CD4-positive, alpha-beta T cell (primary cell): ENCODE data around the gene ANLN. TPM values are rescaled to one million over a fixed set of nuclear protein-coding genes. Genes with fewer than 3 reads are reported as not detected.
"Not testable (repeated sequence)": the region's sequence is repeated elsewhere in the genome, so short reads cannot be mapped to it uniquely, and the experiment has no call there.

ENCODE experiments used
- ATAC-seq: fragments of 200-7000 bp; cut with Tn5 transposase; one replicate; pipeline ENCODE4 v1.10.0; 2022; ENCODE audit warnings: mild to moderate bottlenecking; ENCODE audit not compliant: poor library complexity
- CTCF ChIA-PET: fragments of 350-600 bp; sonication (Branson Sonifier 250); formaldehyde crosslinking; loops from one replicate; lab custom pipeline; 2021; ENCODE audit warnings: antibody characterized with exemption, inconsistent platforms; lab: Charles Lee
- POLR2A ChIA-PET: fragments of 350-600 bp; sonication (Branson Sonifier 250); formaldehyde crosslinking; loops from one replicate; lab custom pipeline; 2021; ENCODE audit warnings: antibody characterized with exemption, inconsistent platforms; lab: Charles Lee
- DNase-seq, 14 experiments: peaks; one replicate each; pipeline ENCODE4 v3.0.0-alpha.2; 2013 to 2020; ENCODE audit warnings: mixed read lengths in 2 of 14
- H3K27ac ChIP-seq, 2 donors: one replicate each; pipeline versions ENCODE4 v1.5.1 to v1.7.0; 2013; ENCODE audit warnings: low read length in 2 of 2, low read depth in 1 of 2, mild to moderate bottlenecking in 1 of 2
- H3K27me3 ChIP-seq, 2 experiments: 1 replicate in 1 of 2; 2 replicates in 1 of 2; pipeline versions ENCODE4 v1.6.1 to v1.7.0; 2013; ENCODE audit warnings: low read length in 2 of 2, control low read depth in 1 of 2, mild to moderate bottlenecking in 1 of 2, moderate library complexity in 1 of 2; ENCODE audit not compliant: insufficient read depth in 2 of 2, control insufficient read depth in 1 of 2
- H3K36me3 ChIP-seq: one replicate; pipeline ENCODE4 v1.6.1; 2013; ENCODE audit warnings: low read length, control low read depth; ENCODE audit not compliant: insufficient read depth
- H3K4me1 ChIP-seq: one replicate; pipeline ENCODE4 v1.6.1; 2013; ENCODE audit warnings: low read length, control low read depth; ENCODE audit not compliant: insufficient read depth
- H3K4me3 ChIP-seq: one replicate; pipeline ENCODE4 v1.5.1; 2013; ENCODE audit warnings: mild to moderate bottlenecking, low read length, moderate library complexity
- H3K9me3 ChIP-seq, 2 experiments: 1 replicate in 1 of 2; 2 replicates in 1 of 2; pipeline versions ENCODE4 v1.6.1 to v1.7.0; 2013; ENCODE audit warnings: low read length in 2 of 2, mild to moderate bottlenecking in 2 of 2, control low read depth in 1 of 2, moderate library complexity in 1 of 2; ENCODE audit not compliant: control insufficient read depth in 1 of 2, insufficient read depth in 1 of 2
- H3K27ac Mint-ChIP-seq: one replicate; pipeline ENCODE4 v1.8.0; 2020; ENCODE audit warnings: mixed read lengths
- H3K27me3 Mint-ChIP-seq: one replicate; pipeline ENCODE4 v1.8.0; 2021; ENCODE audit warnings: mixed read lengths
- H3K36me3 Mint-ChIP-seq: one replicate; pipeline ENCODE4 v1.8.0; 2021; ENCODE audit warnings: low read depth, mixed read lengths
- H3K4me1 Mint-ChIP-seq: one replicate; pipeline ENCODE4 v1.8.0; 2021; ENCODE audit warnings: low read depth, mixed read lengths
- H3K4me3 Mint-ChIP-seq: one replicate; pipeline ENCODE4 v1.8.0; 2020; ENCODE audit warnings: mild to moderate bottlenecking, mixed read lengths
- H3K9me3 Mint-ChIP-seq: one replicate; pipeline ENCODE4 v1.8.0; 2020; ENCODE audit warnings: mixed read lengths
- CTCF ChIP-seq: fragments of 200-600 bp; IDR thresholded peaks from one replicate; pipeline ENCODE4 v1.8.0; 2022; ENCODE audit warnings: antibody characterized with exemption, mild to moderate bottlenecking
- intact Hi-C, 2 experiments: fragments of 100-400 bp; cut with DNase I in 1 of 2; cut with micrococcal nuclease in 1 of 2; formaldehyde crosslinking; loops; one replicate each; pipeline versions ENCODE4 v1.15.1 to v1.9.0; 2023 to 2025; cut with DNase I, micrococcal nuclease
- total RNA-seq, 174 experiments: library from RNA in 2 of 174; stranded (reverse) in 2 of 174; gene quantifications; one replicate each; pipeline ENCODE4 v1.2.3 and lab custom pipeline; 2021 to 2026

Gene ANLN
- total RNA-seq, 2 experiments from 2014 or later, result 0.33 to 1.1 TPM

- H3K9me3 Mint-ChIP-seq, result no peaks in the 10 kb centered on the region
- no peaks in the 10 kb centered on the region for H3K36me3 Mint-ChIP-seq
- POLR2A ChIA-PET, result no interaction called here
- H3K36me3 ChIP-seq, result no peaks in the 10 kb centered on the region
- intact Hi-C loops, result no loop called here
- ATAC-seq, result no peak
- no peaks in the 10 kb centered on the region for H3K4me1 ChIP-seq
- CTCF ChIA-PET, result no interaction called here
- no peak for DNase-seq
- H3K27me3 Mint-ChIP-seq, result peaks cover 4% of the 10 kb centered on the region
- no peak overlapping the region for H3K4me3 Mint-ChIP-seq
- no peaks in the 10 kb centered on the region for H3K9me3 ChIP-seq
- no peaks in the 10 kb centered on the region for H3K27me3 ChIP-seq
- no peak overlapping the region for H3K4me3 ChIP-seq
- TF ChIP-seq CTCF, result no peak
- H3K27ac Mint-ChIP-seq, result no peak overlapping the region
- no peaks in the 10 kb centered on the region for H3K4me1 Mint-ChIP-seq
- H3K27ac ChIP-seq, result no peak overlapping the region
Measured at GRCh38 chr7:36464271-36464670, 74.6 kb downstream of the ANLN start.

GRCh38 chr7:36466001-36466400 is 76.3 kb downstream of the ANLN start:
- H3K27ac ChIP-seq, intact Hi-C loops, H3K4me1 ChIP-seq, H3K4me3 Mint-ChIP-seq, H3K36me3 ChIP-seq, CTCF ChIA-PET, H3K27me3 ChIP-seq, H3K9me3 ChIP-seq, H3K36me3 Mint-ChIP-seq, H3K27ac Mint-ChIP-seq, DNase-seq, H3K4me1 Mint-ChIP-seq, ATAC-seq, H3K4me3 ChIP-seq, POLR2A ChIA-PET, H3K27me3 Mint-ChIP-seq, H3K9me3 Mint-ChIP-seq: not testable (repeated sequence)

DNA sequence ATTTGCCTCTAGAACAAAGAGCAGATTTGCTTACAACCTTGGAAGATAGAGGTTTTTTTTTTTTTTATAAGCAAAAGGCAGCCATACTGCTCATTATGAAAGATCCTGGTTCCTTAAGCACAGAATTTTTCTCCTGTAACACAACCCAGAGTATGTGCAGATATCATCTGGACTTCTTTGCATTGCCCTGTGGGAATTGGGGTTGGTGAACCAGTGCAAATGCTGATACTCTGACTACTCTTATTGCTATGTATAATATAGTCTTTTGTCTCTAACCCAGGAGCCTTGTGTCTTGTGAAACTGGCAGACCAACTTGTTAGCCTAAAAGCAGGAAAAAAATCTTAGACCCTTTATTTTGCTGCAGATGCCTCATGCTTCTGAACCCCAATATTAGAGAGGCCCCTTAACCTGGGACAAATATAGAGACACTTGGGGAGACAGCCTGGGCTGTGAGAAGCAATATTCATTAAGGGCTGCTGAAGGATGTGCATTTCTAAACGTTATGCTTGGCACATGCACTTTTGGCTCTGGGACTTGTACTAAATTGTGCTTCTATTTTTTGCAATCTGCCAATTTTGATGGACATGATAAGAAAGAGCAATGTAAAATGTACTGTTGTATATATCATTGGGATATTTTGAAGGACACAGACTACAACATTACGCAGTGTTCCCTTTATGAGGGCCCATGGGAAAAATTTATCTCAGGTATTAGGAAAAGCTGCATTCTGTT is 78.9 kb downstream of the ANLN start:
- H3K36me3 ChIP-seq, result no peaks in the 10 kb centered on the region
- no peaks in the 10 kb centered on the region for H3K4me1 ChIP-seq
- H3K4me3 ChIP-seq, result no peak overlapping the region
- DNase-seq, result no peak
- no peaks in the 10 kb centered on the region for H3K9me3 ChIP-seq
- intact Hi-C loops, result no loop called here
- H3K27ac Mint-ChIP-seq, result no peak overlapping the region
- H3K27me3 Mint-ChIP-seq, result peaks cover 4% of the 10 kb centered on the region
- no peak for TF ChIP-seq CTCF
- no peaks in the 10 kb centered on the region for H3K36me3 Mint-ChIP-seq
- ChIA-PET POLR2A (no interaction called here), CTCF (no interaction called here)
- no peak for ATAC-seq
- H3K4me3 Mint-ChIP-seq, result no peak overlapping the region
- H3K4me1 Mint-ChIP-seq, result no peaks in the 10 kb centered on the region
- H3K27me3 ChIP-seq, result no peaks in the 10 kb centered on the region
- H3K27ac ChIP-seq, result no peak overlapping the region
- no peaks in the 10 kb centered on the region for H3K9me3 Mint-ChIP-seq

DNA sequence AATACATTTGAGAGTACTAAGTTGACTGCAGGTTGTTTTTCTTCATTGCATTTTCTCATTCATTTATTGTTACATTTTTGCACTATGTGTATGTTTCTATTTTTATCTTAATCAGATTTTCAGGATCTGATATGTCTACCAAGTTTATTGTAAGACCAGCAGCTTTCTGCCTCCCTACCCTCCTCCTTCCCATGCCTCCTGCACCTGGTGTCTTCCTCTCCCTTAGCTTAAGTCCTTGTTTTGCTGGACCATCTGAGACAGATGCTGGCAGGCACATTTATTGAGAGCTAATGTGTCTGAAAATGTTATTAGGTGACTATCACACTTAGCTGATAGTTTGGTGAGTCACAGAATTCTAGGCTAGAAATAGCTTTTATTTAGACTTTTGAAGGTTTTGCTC is 79.6 kb downstream of the ANLN start:
- ChIA-PET CTCF (no interaction called here), POLR2A (no interaction called here)
- no peaks in the 10 kb centered on the region for H3K36me3 Mint-ChIP-seq
- H3K9me3 Mint-ChIP-seq, result no peaks in the 10 kb centered on the region
- Histone ChIP-seq H3K9me3 (no peaks in the 10 kb centered on the region), H3K36me3 (no peaks in the 10 kb centered on the region), H3K4me1 (peaks cover 3% of the 10 kb centered on the region), H3K27me3 (no peaks in the 10 kb centered on the region), H3K4me3 (no peak overlapping the region), H3K27ac (no peak overlapping the region)
- no peak for ATAC-seq
- no peak overlapping the region for H3K27ac Mint-ChIP-seq
- no peak for DNase-seq
- H3K4me3 Mint-ChIP-seq, result no peak overlapping the region
- TF ChIP-seq CTCF, result no peak
- H3K27me3 Mint-ChIP-seq, result peaks cover 4% of the 10 kb centered on the region
- intact Hi-C loops, result no loop called here
- no peaks in the 10 kb centered on the region for H3K4me1 Mint-ChIP-seq
